A673 (cell line): Measurements from ENCODE around the gene IGSF6. TPM values are rescaled to one million over a fixed set of nuclear protein-coding genes. Genes with fewer than 3 reads are reported as not detected.

Source experiments
- BruUV-seq: library from RNA; stranded (reverse); fragments of 400-500 nt; replicated peaks from 2 replicates; lab custom pipeline; 2021; lab: Mats Ljungman, UMichigan
- CTCF ChIA-PET: fragments of 300-600 bp; sonication (Branson Sonifier 250); formaldehyde crosslinking; loops from one replicate; lab custom pipeline; 2022; ENCODE audit warnings: antibody characterized with exemption; lab: Charles Lee
- POLR2A ChIA-PET: fragments of 300-600 bp; sonication (Branson Sonifier 250); formaldehyde crosslinking; loops from one replicate; lab custom pipeline; 2022; ENCODE audit warnings: antibody characterized with exemption; ENCODE audit not compliant: low non-redundant PET; lab: Charles Lee
- DNase-seq: peaks from one replicate; pipeline ENCODE4 v3.0.0-alpha.2; 2015; ENCODE audit warnings: low spot score
- H3K27ac ChIP-seq: fragments of 200-600 bp; sonication (generic); 2 replicates; pipeline ENCODE4 v1.5.1; 2016; ENCODE audit warnings: mixed run types, low read depth, mild to moderate bottlenecking, mixed read lengths, antibody characterized with exemption, low read length; ENCODE audit not compliant: poor library complexity, severe bottlenecking
- H3K27me3 ChIP-seq: fragments of 200-600 bp; sonication (generic); replicated peaks from 2 replicates; pipeline ENCODE4 v1.6.1; 2017; ENCODE audit warnings: mixed run types, low read depth, mild to moderate bottlenecking, mixed read lengths, antibody characterized with exemption, low read length; ENCODE audit not compliant: insufficient read depth, poor library complexity
- H3K36me3 ChIP-seq: fragments of 200-600 bp; sonication (generic); 2 replicates; pipeline ENCODE4 v1.6.1; 2016; ENCODE audit warnings: mixed run types, mild to moderate bottlenecking, mixed read lengths, antibody characterized with exemption, low read length; ENCODE audit not compliant: insufficient read depth, poor library complexity, severe bottlenecking
- H3K4me1 ChIP-seq: fragments of 200-600 bp; sonication (generic); 2 replicates; pipeline ENCODE4 v1.6.1; 2017; ENCODE audit warnings: mixed run types, mild to moderate bottlenecking, mixed read lengths, antibody characterized with exemption, low read length; ENCODE audit not compliant: insufficient read depth, poor library complexity, severe bottlenecking
- H3K4me3 ChIP-seq: fragments of 200-600 bp; sonication (generic); 2 replicates; pipeline ENCODE4 v1.5.1; 2016; ENCODE audit warnings: low read depth, mixed run types, mild to moderate bottlenecking, mixed read lengths, low read length; ENCODE audit not compliant: poor library complexity, severe bottlenecking
- H3K9me3 ChIP-seq: fragments of 200-600 bp; sonication (generic); 2 replicates; pipeline ENCODE4 v1.6.1; 2016; ENCODE audit warnings: mixed run types, low read depth, mild to moderate bottlenecking, mixed read lengths, antibody characterized with exemption, low read length; ENCODE audit not compliant: poor library complexity, severe bottlenecking
- EZH2 ChIP-seq: fragments of 200-600 bp; sonication (generic); IDR thresholded peaks from 2 replicates; pipeline ENCODE4 v1.6.1; 2017; ENCODE audit warnings: borderline replicate concordance, low read depth, mild to moderate bottlenecking, mixed read lengths, antibody characterized with exemption, low read length; ENCODE audit not compliant: poor library complexity, severe bottlenecking
- intact Hi-C: fragments of 100-400 bp; cut with micrococcal nuclease; formaldehyde crosslinking; loops from one replicate; pipeline ENCODE4 v1.10.0; 2022; ENCODE audit not compliant: unreplicated experiment
- total RNA-seq: library from RNA; stranded (reverse); gene quantifications from 2 replicates; pipeline ENCODE4 v1.2.3, GENCODE V29; 2021
- TF ChIP-seq, protein P1 (sequence below): fragments of 300-800, 200-600 bp; sonication (generic); conservative IDR thresholded peaks from 2 replicates; pipeline ENCODE4 v1.5.1; 2017; ENCODE audit warnings: low read depth, mild to moderate bottlenecking, antibody characterized with exemption, low read length, moderate library complexity, mixed read lengths

IGSF6 gene
- total RNA-seq, 1 experiment from 2014 or later, result not detected

DNA sequence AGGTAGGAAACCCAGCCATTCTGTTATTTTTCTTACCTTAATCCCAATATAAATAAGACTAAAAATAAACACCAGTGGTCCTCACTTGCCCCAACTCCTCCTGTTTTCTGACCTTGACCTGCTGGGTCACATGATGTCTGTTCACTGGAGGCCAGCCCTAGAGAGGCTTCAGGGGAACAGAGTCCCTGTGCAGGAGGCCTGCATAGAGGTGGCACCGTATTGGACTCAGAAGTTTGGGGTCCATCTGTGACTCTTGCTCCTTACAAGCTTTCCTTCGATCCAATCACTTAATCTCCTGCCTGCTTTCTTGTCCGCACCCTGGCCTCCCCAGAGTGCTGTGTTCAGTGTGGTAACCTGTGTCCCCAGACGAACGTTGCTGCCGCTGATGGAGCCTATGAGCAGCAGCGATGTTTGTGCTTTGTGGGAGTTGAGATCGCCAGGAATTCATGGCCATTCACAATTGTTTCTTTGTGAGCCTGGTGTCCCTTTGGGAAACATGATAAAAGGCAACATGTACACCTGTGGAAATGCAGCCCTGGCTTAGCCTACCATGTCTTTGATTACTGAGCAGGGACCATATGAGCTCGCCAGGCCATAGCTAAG is 4.7 kb downstream of the IGSF6 start:
- DNase-seq, result no peak
- no peaks in the 10 kb centered on the region for H3K9me3 ChIP-seq
- intact Hi-C loops, result no loop called here
- no TSS peak for BruUV-seq
- ChIA-PET POLR2A (no interaction called here), CTCF (no interaction called here)
- H3K4me3 ChIP-seq, result no peak overlapping the region
- no peaks in the 10 kb centered on the region for H3K27me3 ChIP-seq
- TF ChIP-seq, protein P1, sequence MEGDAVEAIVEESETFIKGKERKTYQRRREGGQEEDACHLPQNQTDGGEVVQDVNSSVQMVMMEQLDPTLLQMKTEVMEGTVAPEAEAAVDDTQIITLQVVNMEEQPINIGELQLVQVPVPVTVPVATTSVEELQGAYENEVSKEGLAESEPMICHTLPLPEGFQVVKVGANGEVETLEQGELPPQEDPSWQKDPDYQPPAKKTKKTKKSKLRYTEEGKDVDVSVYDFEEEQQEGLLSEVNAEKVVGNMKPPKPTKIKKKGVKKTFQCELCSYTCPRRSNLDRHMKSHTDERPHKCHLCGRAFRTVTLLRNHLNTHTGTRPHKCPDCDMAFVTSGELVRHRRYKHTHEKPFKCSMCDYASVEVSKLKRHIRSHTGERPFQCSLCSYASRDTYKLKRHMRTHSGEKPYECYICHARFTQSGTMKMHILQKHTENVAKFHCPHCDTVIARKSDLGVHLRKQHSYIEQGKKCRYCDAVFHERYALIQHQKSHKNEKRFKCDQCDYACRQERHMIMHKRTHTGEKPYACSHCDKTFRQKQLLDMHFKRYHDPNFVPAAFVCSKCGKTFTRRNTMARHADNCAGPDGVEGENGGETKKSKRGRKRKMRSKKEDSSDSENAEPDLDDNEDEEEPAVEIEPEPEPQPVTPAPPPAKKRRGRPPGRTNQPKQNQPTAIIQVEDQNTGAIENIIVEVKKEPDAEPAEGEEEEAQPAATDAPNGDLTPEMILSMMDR, result no peak
- TF ChIP-seq EZH2, result no peak
- no peak overlapping the region for H3K27ac ChIP-seq
- peaks cover 3% of the 10 kb centered on the region for H3K36me3 ChIP-seq
- H3K4me1 ChIP-seq, result peaks cover 6% of the 10 kb centered on the region

- Histone ChIP-seq H3K27me3 (no peaks in the 10 kb centered on the region), H3K4me1 (peaks cover 9% of the 10 kb centered on the region), H3K4me3 (no peak overlapping the region), H3K9me3 (no peaks in the 10 kb centered on the region), H3K27ac (no peak overlapping the region), H3K36me3 (peaks cover 3% of the 10 kb centered on the region)
- no peak for TF ChIP-seq EZH2
- TF ChIP-seq, protein P1, result no peak
- BruUV-seq, result no TSS peak
- POLR2A ChIA-PET, result no interaction called here
- no peak for DNase-seq
- intact Hi-C loops, result no loop called here
- CTCF ChIA-PET, result interaction anchor here (1.2 kb wide), 1 partner anchor 10 kb away, joined by 4 read pairs; no protein-coding TSS in a partner anchor
Observed at GRCh38 chr16:21646721-21647561, 5.5 kb downstream of the IGSF6 start.

DNA sequence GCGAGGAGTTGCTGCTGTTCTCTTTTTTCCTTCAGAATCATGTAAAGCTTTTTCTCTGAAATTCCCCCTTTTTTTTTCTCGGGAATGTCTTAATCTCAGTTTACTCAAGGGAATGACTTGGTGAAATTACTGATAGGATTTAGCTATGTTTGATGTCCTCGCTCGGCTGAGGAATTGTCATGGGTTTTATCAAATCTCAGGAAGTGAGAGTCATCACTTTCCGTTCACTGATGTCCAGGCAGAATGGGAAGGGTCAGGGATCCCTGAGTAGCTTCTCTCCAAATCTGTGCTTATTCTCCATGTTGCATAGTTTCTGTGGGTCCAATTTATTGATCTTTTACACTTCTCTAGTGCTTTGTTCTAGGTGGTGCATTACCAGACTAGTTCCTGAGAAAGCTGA is 6.3 kb downstream of the IGSF6 start:
- ChIA-PET POLR2A (no interaction called here), CTCF (interaction anchor here (1.2 kb wide), 1 partner anchor 11 kb away, joined by 4 read pairs; no protein-coding TSS in a partner anchor)
- peaks cover 9% of the 10 kb centered on the region for H3K4me1 ChIP-seq
- no TSS peak for BruUV-seq
- DNase-seq, result no peak
- no peaks in the 10 kb centered on the region for H3K27me3 ChIP-seq
- peak overlapping the region; percentile 35 for H3K27ac ChIP-seq
- intact Hi-C loops, result no loop called here
- TF ChIP-seq EZH2, result no peak
- TF ChIP-seq, protein P1, result no peak
- H3K4me3 ChIP-seq, result no peak overlapping the region
- H3K9me3 ChIP-seq, result no peaks in the 10 kb centered on the region
- H3K36me3 ChIP-seq, result peaks cover 3% of the 10 kb centered on the region
